GM21529 (cell line): ENCODE measurements around the gene RSL1D1.
A peak's percentile ranks its signal among the peaks of the same experiment; 100 is the strongest.

Source experiments
- ATAC-seq: cut with Tn5 transposase; IDR thresholded peaks from one replicate; pipeline ENCODE4 v1.9.1; 2021; ENCODE audit not compliant: unreplicated experiment

Gene RSL1D1

DNA sequence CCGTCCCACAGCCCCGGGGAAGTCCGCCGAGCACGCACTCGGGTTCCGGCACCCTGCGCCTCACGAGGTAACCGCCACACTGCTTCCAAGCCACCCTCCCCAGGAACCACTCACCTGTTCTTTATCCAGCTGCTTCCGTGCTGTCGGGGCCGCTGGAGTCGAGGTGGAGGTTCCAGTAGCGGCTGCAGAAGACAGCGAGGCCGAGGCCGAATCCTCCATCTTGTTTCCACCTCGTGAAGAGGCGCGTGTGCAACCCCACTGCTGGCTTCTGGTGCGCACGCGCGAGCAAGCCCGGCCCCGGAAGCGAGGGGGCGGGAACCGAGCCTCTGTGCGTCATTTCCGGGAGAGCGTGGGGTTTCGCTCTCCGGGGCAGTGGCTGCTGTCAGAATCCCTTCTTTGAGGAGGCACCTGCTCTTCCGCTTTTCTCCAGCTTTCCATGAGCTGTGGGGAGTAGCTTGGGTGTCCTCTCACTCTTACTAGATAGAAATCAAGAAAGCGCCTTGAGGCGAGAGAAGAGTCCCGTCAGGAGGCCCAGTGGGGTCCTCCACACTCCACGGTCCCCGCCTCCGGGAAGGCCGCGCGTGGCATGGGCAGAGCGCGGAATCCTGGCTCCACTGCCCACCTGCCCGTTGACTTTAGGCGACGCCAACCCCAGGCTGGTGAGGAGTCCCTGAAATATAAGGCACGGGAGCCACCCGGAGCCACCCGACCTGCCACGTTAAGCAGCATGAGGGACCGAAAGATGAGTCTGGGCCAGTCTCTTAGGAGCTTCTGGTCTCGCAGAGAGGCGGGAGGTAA, at the start of gene RSL1D1:
TSS of gene RSL1D1 (minus strand) at position 249 of the 798 bp plus-strand sequence. CDS start at position 219, 30 bp downstream.
- peak; percentile 81 for ATAC-seq

DNA sequence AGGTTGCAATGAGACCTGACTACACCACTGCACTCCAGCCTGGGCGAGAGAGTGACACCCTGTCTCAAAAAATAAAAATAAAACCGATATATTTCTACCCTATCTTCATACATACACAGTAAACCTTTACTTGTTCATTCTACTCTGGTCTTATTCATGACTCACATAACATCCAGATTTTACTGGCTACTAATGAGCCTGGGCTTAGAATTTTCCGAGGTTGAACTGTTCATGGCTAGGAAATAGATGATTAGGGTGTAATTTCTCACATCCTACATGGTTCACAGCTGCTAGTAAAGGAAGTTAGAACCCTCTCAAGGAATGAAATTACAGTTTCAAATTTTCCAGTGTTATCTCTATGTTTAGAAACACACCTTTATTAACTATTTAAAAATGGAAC, 49.7 kb upstream of the RSL1D1 start:
- no peak for ATAC-seq

DNA sequence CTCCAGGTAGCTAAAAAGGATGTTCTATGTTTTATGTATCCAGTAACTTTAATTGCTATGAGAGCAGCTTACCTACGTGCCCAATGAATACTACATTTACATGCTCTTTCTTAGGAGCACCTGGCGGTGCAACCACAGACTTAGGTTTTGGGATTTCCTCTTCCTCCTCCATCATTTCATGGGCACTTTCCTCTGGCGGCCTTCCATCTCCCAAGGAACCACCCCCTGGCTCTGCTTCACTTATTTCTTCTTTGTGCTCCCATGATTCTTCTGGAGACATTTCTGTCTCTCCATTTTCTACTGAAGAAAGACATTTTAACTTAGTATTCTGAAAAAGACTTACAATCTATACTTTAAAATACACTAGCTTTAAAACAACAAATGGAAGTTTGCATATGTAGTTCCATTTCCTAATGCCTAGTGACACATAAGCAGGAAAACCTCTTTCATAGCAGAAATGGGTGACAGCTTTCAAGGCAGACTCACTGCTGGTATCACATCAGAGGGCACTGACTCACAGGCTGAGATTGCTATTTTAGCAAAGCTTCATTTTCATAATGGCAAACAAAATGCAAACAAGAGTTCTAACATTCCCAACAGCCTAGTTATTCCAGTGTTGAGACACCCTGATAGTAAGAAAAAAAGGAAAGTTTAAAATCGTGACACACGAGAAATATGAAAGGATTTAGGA, 45.3 kb upstream of the RSL1D1 start:
- no peak for ATAC-seq

DNA sequence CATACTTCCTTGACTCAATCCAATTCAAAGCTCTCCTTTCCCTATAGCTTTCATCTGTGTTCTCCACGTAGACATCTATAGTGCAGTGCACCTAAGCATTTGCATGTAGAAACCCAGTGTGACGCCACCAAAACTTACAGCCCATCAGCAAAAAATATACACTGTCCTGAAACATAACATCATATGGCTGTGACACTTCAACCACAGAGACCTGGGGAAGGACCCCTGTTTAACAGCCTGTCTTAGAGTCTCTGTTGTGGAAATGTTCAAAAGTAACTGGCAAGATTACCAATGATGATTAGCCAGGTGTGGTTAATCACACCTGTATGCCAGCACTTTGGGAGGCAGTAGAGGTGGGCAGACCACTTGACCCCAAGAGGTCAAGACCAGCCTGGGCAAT, 42.2 kb upstream of the RSL1D1 start:
- ATAC-seq, result no peak

- ATAC-seq, result no peak
Observed at GRCh38 chr16:11892761-11893160, 41.4 kb upstream of the RSL1D1 start.

DNA sequence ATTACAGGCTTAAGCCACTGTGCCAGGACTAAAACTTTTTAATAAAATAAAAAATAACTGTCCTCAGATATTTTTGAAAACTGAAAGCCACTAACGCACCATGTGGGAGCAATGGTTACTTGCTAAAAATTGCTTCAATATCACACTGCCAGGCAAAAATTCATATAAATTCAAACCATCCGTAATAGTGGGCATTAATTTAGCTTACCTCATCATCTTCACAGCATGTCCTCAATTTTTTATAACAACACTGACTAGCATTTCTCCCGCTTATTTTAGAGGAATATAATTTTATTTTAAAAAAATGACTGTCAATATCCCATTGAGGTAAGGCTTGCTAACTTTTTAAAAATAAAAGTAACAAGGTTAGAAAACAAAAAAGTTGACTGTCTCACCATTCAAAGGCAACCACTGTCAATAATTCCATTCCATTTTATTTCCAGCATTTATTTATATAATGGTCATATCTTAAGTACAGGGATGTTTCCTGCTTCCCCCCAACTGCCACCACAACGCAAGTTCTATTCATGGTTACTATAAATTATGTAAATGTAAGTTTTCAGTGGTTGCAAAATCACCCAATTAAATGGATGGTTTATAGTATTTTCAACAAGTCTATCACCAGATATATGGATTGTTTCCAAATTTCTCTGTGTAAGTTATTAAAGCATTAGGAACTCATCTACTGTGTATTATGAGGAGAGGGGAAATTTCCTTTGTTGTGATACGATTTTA, 39.1 kb upstream of the RSL1D1 start:
- ATAC-seq, result no peak

- no peak for ATAC-seq
Observed at GRCh38 chr16:11886881-11887280, 35.5 kb upstream of the RSL1D1 start.

DNA sequence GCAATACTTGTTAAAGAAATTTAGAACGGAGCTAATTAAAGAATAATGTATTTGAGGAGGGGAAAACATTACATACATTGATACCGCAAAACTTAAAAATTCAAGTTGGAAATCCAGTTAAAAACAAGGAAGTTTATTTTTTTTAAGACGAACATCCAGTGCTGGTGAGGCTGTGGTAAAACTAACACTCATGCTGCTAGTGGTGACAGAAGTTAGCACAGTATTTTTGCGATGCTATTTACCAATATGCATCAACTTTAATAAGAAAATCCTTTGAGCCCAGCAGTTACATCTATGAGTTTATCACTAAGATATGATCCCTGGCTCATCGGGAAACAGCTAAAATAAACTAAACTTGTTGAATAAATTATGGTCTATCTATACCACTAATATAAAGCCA, 32.7 kb upstream of the RSL1D1 start:
- ATAC-seq, result no peak

- ATAC-seq, result no peak
Observed at GRCh38 chr16:11880007-11880406, 28.7 kb upstream of the RSL1D1 start.

- ATAC-seq, result no peak
Observed at GRCh38 chr16:11877374-11877773, 26.0 kb upstream of the RSL1D1 start.

- no peak for ATAC-seq
Observed at GRCh38 chr16:11876306-11876705, 25.0 kb upstream of the RSL1D1 start.

GRCh38 chr16:11875721-11876120, 24.4 kb upstream of the RSL1D1 start:
- no peak for ATAC-seq

GRCh38 chr16:11871193-11871592, 19.9 kb upstream of the RSL1D1 start:
- no peak for ATAC-seq

DNA sequence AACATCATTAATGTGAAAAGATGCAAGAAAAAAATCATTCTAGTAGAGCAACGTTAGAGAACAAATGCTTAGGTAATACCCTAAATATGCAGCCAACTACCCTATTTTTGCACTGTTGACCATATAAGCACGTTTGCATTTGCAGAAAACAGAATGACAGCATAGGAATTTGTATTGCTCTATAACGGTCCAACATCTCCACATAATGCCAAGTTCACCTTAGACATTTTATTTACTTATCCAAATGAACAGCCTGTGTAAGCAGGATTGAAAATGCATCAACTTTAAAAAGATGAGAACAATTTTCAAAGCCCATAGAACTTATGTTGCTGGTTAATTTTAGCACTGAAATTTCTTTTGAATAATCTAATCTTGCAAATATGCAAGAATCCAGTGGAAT, 19.1 kb upstream of the RSL1D1 start:
- no peak for ATAC-seq

- ATAC-seq, result no peak
Observed at GRCh38 chr16:11869353-11870228, 18.2 kb upstream of the RSL1D1 start.

DNA sequence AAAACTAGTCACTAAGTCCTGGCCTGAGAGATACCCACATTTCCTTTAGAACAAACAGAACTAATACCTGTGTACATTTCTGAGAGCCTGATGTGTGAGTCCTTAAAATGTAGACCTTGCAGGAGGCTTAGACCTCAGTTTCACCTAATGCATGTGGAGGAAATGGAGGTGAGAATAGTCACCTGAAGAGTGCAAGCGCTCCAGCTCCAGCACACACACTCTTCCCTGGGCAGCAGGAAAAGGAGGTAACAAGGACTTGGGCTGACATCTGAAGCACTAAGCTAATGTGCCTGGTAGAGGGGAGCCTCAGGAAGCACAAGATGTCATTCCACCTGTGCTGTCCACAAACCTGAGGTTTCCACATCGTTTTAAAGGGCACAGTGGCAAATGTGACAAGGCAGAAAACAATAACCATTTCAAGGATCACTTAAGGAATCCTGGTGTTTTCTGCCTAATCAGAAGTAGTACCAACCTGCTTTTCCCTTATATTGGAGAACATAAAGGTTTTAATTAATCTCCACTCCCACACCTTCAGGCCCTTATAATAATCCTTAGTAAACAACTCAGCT, 17.2 kb upstream of the RSL1D1 start:
- no peak for ATAC-seq

DNA sequence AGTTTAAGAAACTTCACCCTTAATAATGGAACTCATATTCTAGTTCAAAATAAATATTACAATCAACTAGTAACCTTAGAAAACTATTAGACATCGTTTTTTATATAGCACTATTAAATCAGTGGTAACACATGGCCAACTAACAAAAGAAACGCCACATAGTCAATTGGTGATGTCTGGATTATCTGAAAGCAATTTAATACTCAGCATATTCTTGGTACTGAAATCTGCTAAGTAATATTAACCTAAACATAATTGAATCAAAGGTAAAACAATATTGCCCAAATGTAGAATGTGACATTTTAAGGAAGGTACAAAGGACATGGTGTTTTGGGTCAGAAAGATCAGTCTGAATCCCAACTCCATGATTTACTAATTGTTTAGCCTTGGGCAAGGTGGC, 11.1 kb upstream of the RSL1D1 start:
- no peak for ATAC-seq

DNA sequence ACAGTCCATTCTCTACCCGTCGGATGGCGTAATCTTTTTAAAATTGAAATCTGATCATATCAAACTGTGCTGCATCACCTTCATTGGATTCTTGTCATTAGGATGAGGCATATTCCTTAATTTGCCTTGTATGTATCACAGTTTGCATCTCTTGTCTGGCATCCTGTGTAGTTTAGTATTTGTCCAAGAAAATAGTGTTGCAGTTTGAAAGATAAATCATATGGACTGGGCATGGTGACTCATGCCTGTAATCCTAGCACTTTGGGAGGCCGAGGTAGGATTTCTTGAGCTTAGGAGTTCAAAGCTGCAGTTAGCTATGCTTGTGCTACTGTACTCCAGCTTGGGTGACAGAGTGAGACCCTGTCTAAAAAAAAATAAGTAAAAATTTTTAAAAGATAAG, 5.8 kb upstream of the RSL1D1 start:
- ATAC-seq, result no peak

DNA sequence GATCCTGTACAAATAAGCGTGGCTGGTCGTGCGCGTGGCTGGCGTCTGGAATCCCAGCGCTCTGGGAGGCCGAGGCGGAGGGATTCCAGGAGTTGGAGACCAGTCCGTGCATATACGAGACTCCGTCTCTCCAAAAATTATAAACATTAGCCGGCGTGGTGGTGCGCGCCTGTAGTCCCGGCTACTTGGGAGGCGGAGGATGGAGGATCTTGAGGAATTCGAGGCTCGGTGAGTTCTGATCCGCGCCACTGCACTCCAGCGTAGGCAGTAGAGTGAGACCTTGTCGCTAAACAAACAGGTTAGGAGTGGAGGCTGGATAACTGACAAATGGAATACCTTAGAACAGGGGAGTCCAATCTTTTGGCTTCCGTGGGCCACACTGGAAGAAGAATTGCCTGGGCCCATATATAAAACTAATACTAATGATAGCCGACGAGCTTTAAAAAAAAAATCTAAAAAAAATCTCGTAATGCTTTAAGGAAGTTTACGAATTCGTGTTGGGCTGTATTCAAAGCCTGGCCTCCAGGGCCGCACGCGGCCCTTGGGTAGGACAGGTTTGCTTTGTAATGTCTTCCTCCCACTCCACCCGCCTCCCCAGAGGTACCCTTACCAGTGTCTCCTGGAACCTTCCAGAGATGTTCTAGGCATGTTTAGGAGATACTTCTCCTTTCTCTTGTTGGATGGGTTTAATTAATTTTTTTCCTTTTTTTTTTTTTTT, 909 bp upstream of the RSL1D1 start:
- no peak for ATAC-seq

DNA sequence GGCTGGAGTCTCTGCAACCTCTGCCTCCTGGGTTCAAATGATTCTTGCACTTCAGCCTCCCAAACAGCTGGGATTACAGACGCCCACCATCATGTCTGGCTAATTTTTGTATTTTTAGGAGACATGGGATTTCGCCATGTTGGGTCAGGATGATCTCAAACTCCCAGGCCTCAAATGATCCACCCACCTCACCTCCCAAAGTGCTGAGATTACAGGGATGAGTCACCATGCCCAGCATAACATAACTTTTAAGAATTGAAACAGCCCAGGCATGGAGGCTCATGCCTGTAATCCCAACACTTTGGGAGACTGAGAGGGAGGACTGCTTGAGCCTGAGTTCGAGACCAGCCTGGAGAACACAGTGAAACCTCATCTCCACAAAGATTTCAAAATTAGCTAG, 2.5 kb downstream of the RSL1D1 start:
- ATAC-seq, result no peak
